Muscle of arm (tissue), 12 donors: ENCODE measurements around the gene SMC3. TPM values are rescaled to one million over a fixed set of nuclear protein-coding genes. Genes with fewer than 3 reads are reported as not detected.

Experiments
- DNase-seq: peaks from one replicate; pipeline ENCODE4 v3.0.0-alpha.2; 2013
- polyA plus RNA-seq, 12 donors: library from polyadenylated mRNA; unstranded; fragments of 120-200 nt; gene quantifications; one replicate each; pipeline ENCODE4 v1.2.1, GENCODE V29; 2013; ENCODE audit not compliant: insufficient read length in 12 of 12

SMC3 gene
- polyA plus RNA-seq, 12 donors = 42.3 to 73.8 (median 52.0) TPM; not detected in 1

GRCh38 chr10:110643653-110644597 is 76.4 kb downstream of the SMC3 start, which contains the start of gene RBM20:
RBM20 (plus strand) TSS chr10:110644336; CDS start chr10:110644455, 119 bp downstream.
- DNase-seq = no peak

GRCh38 chr10:110644598-110645462 is 77.3 kb downstream of the SMC3 start:
- DNase-seq = no peak

GRCh38 chr10:110646417-110647135 is 79.1 kb downstream of the SMC3 start:
- DNase-seq = no peak

GRCh38 chr10:110647136-110647430 is 79.6 kb downstream of the SMC3 start:
- no peak for DNase-seq

- DNase-seq = no peak
Measured at GRCh38 chr10:110648692-110649346, 81.3 kb downstream of the SMC3 start.

GRCh38 chr10:110649347-110650264 is 82.1 kb downstream of the SMC3 start:
- no peak for DNase-seq

- no peak for DNase-seq
Measured at GRCh38 chr10:110650265-110650668, 82.8 kb downstream of the SMC3 start.

GRCh38 chr10:110651044-110651958 is 83.8 kb downstream of the SMC3 start:
- DNase-seq = no peak

GRCh38 chr10:110652475-110653118 is 85.1 kb downstream of the SMC3 start:
- no peak for DNase-seq

Other genes starting within 250 kb of the SMC3 start
- 1 to 10 TPM in 10 of 12 donors, not detected in 2; 1.8 to 9.2 (median 3.7) TPM for gene DUSP5, start 69.8 kb upstream of the SMC3 start, polyA plus RNA-seq
- 10 to 100 TPM in 8 of 12 donors, 1 to 10 TPM in 3, not detected in 1; 6.1 to 17.6 (median 12.1) TPM for gene RBM20, start 76.6 kb downstream of the SMC3 start, polyA plus RNA-seq